ENCODE data around the gene C3orf85. TPM values are rescaled to one million over a fixed set of nuclear protein-coding genes. Genes with fewer than 3 reads are reported as not detected.

C3orf85 gene
- not detected for total RNA-seq

- H3K4me3 ChIP-seq, result no peak within 1 kb of the TSS
- no peaks in the 10 kb centered on the region for H3K27me3 ChIP-seq
- no peak for DNase-seq
- no peak within 1 kb of the TSS for H3K27ac ChIP-seq
- intact Hi-C loops (cut with DNase I; ENCODE audit: low total_unique reads), result no loop called here
- H3K9me3 ChIP-seq, result no peaks in the 10 kb centered on the region
- TF ChIP-seq CTCF (IDR thresholded peaks at IDR 0.05) (no peak), POLR2A (IDR thresholded peaks at IDR 0.05) (no peak)
- H3K36me3 ChIP-seq, result no peaks in the 10 kb centered on the region
- no peaks in the 10 kb centered on the region for H3K4me1 ChIP-seq
Measured at GRCh38 chr3:109136523-109136922, at the start of gene C3orf85. Gene C3orf85, plus strand, starts transcription at chr3:109136719. Its CDS starts 129 bp downstream, at chr3:109136848.

GRCh38 chr3:109089265-109089664 is 47.3 kb upstream of the C3orf85 start:
- DNase-seq, result no peak
- Histone ChIP-seq H3K4me3 (no peak overlapping the region), H3K27me3 (no peaks in the 10 kb centered on the region), H3K9me3 (no peaks in the 10 kb centered on the region), H3K36me3 (no peaks in the 10 kb centered on the region), H3K4me1 (no peaks in the 10 kb centered on the region), H3K27ac (no peak overlapping the region)
- no peak for TF ChIP-seq POLR2A (IDR thresholded peaks at IDR 0.05)
- TF ChIP-seq CTCF (IDR thresholded peaks at IDR 0.05), result no peak
- intact Hi-C loops (cut with DNase I; ENCODE audit: low total_unique reads), result no loop called here

- no peak overlapping the region for H3K27ac ChIP-seq
Measured at GRCh38 chr3:109091846-109092245, 44.7 kb upstream of the C3orf85 start.

GRCh38 chr3:109093561-109093960 is 43.0 kb upstream of the C3orf85 start:
- DNase-seq, result no peak
- Histone ChIP-seq H3K4me3 (no peak overlapping the region), H3K36me3 (no peaks in the 10 kb centered on the region), H3K9me3 (no peaks in the 10 kb centered on the region), H3K27me3 (no peaks in the 10 kb centered on the region), H3K4me1 (no peaks in the 10 kb centered on the region), H3K27ac (no peak overlapping the region)
- intact Hi-C loops (cut with DNase I; ENCODE audit: low total_unique reads), result no loop called here
- TF ChIP-seq POLR2A (IDR thresholded peaks at IDR 0.05), result no peak
- no peak for TF ChIP-seq CTCF (IDR thresholded peaks at IDR 0.05)

More at GRCh38 chr3:109091846-109092245, 44.7 kb upstream of the C3orf85 start:
- no peaks in the 10 kb centered on the region for H3K27me3 ChIP-seq
- no peaks in the 10 kb centered on the region for H3K36me3 ChIP-seq
- no peak for DNase-seq
- no peaks in the 10 kb centered on the region for H3K9me3 ChIP-seq
- H3K4me1 ChIP-seq, result no peaks in the 10 kb centered on the region
- TF ChIP-seq CTCF (IDR thresholded peaks at IDR 0.05) (no peak), POLR2A (IDR thresholded peaks at IDR 0.05) (no peak)
- no peak overlapping the region for H3K4me3 ChIP-seq
- intact Hi-C loops (cut with DNase I; ENCODE audit: low total_unique reads), result no loop called here

- intact Hi-C loops (cut with DNase I; ENCODE audit: low total_unique reads), result no loop called here
- Histone ChIP-seq H3K27me3 (no peaks in the 10 kb centered on the region), H3K4me1 (no peaks in the 10 kb centered on the region), H3K36me3 (no peaks in the 10 kb centered on the region), H3K27ac (no peak overlapping the region), H3K4me3 (no peak overlapping the region), H3K9me3 (no peaks in the 10 kb centered on the region)
- TF ChIP-seq POLR2A (IDR thresholded peaks at IDR 0.05) (no peak), CTCF (IDR thresholded peaks at IDR 0.05) (no peak)
- no peak for DNase-seq
Measured at GRCh38 chr3:109095166-109095565, 41.4 kb upstream of the C3orf85 start.

Measured in uterus (tissue), 4 donors.